Measurements from ENCODE around the gene HARS1.
"Not testable (repeated sequence)": the region's sequence is repeated elsewhere in the genome, so short reads cannot be mapped to it uniquely, and the experiment has no call there.

The HARS1 gene

DNA sequence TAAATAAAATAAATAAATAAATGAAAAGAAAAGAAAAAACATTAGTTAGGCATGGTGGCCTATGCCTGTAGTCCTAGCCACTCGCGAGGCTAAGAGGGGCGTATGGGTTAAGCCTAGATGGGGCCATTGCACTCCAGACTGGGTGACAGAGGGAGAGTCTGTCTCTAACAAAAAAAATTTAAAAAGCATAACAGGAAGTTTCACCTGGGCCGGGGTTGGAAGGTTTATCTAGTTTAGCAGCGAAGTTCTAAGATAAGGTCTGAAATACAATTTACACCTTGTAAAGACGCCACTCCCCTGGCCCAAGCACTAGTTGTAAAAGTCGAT, 27.1 kb upstream of the HARS1 start:
- H3K4me3 ChIP-seq (replicated peaks in 1 of 2; ENCODE audit: low read depth in 2 of 2, low read length in 2 of 2): peak overlapping the region in 1 of 2 donors; percentile 39
- no peak for DNase-seq (ENCODE audit: low read depth in 2 of 2)
- TF ChIP-seq, protein P1, sequence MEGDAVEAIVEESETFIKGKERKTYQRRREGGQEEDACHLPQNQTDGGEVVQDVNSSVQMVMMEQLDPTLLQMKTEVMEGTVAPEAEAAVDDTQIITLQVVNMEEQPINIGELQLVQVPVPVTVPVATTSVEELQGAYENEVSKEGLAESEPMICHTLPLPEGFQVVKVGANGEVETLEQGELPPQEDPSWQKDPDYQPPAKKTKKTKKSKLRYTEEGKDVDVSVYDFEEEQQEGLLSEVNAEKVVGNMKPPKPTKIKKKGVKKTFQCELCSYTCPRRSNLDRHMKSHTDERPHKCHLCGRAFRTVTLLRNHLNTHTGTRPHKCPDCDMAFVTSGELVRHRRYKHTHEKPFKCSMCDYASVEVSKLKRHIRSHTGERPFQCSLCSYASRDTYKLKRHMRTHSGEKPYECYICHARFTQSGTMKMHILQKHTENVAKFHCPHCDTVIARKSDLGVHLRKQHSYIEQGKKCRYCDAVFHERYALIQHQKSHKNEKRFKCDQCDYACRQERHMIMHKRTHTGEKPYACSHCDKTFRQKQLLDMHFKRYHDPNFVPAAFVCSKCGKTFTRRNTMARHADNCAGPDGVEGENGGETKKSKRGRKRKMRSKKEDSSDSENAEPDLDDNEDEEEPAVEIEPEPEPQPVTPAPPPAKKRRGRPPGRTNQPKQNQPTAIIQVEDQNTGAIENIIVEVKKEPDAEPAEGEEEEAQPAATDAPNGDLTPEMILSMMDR (IDR thresholded peaks at IDR 0.05; ENCODE audit: low read depth, low read length): no peak

DNA sequence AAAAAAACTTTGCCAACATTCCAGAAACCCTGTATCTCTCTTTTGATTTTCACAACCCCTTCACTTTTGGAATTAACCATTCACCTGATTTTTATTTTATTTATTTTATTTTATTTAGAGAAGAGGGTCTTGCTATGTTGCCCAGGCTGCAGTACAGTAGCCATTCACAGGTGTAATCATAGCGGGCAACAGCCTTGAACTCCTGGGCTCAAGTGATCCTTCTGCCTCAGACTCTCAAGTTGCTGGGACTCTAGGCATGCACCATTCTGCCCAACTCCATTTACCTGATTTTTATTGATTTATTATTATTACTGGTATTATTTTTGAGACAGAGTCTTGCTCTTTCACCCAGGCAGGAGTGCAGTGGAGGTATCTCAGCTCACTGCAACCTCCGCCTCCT, 25.1 kb upstream of the HARS1 start:
- not testable (repeated sequence) for H3K4me3 ChIP-seq (replicated peaks in 1 of 2; ENCODE audit: low read depth in 2 of 2, low read length in 2 of 2)

GRCh38 chr5:140713562-140714094, 22.5 kb upstream of the HARS1 start:
- no peak for DNase-seq (ENCODE audit: low read depth in 2 of 2)
- TF ChIP-seq, protein P1 (IDR thresholded peaks at IDR 0.05; ENCODE audit: low read depth, low read length): no peak
- H3K4me3 ChIP-seq (replicated peaks in 1 of 2; ENCODE audit: low read depth in 2 of 2, low read length in 2 of 2): no peak overlapping the region

More for the DNA sequence above, 25.1 kb upstream of the HARS1 start:
- not testable (repeated sequence) for DNase-seq (ENCODE audit: low read depth in 2 of 2)

- H3K4me3 ChIP-seq (replicated peaks in 1 of 2; ENCODE audit: low read depth in 2 of 2, low read length in 2 of 2): no peak overlapping the region
- DNase-seq (ENCODE audit: low read depth in 2 of 2): no peak
- TF ChIP-seq, protein P1 (IDR thresholded peaks at IDR 0.05; ENCODE audit: low read depth, low read length): no peak
These were observed 20.6 kb upstream of the HARS1 start for GRCh38 chr5:140711794-140712193.

- DNase-seq (ENCODE audit: low read depth in 2 of 2): peak; percentile 98 to 99
- TF ChIP-seq, protein P1 (IDR thresholded peaks at IDR 0.05; ENCODE audit: low read depth, low read length): no peak
- peak overlapping the region; percentile 48 to 53 for H3K4me3 ChIP-seq (replicated peaks in 1 of 2; ENCODE audit: low read depth in 2 of 2, low read length in 2 of 2)
These were observed 19.9 kb upstream of the HARS1 start for GRCh38 chr5:140710899-140711552.

GRCh38 chr5:140708787-140709186, 17.6 kb upstream of the HARS1 start:
- DNase-seq (ENCODE audit: low read depth in 2 of 2); H3K4me3 ChIP-seq (replicated peaks in 1 of 2; ENCODE audit: low read depth in 2 of 2, low read length in 2 of 2): not testable (repeated sequence)

DNA sequence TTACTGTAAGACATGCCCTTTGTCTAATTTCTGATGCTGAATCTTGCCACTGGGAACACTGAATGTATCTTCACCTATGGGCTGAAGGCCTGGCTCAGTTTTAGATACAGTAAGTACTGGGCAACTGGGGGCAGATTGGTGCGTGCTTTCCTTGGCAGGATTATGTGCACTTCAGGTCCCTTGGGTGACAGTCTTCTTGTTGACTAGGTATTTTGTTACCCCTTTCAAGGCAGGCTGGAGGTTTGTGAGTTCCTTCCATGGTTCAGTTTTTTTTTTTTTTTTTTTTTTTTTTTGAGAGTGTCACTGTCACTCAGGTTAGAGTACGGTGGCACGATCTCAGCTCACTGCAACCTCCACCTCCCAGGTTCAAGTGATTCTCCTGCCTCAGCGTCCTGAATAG, 16.6 kb upstream of the HARS1 start:
- no peak for DNase-seq (ENCODE audit: low read depth in 2 of 2)
- TF ChIP-seq, protein P1 (IDR thresholded peaks at IDR 0.05; ENCODE audit: low read depth, low read length): no peak
- H3K4me3 ChIP-seq (replicated peaks in 1 of 2; ENCODE audit: low read depth in 2 of 2, low read length in 2 of 2): no peak overlapping the region
